ENCODE results near the gene BTBD16.

The BTBD16 gene

DNA sequence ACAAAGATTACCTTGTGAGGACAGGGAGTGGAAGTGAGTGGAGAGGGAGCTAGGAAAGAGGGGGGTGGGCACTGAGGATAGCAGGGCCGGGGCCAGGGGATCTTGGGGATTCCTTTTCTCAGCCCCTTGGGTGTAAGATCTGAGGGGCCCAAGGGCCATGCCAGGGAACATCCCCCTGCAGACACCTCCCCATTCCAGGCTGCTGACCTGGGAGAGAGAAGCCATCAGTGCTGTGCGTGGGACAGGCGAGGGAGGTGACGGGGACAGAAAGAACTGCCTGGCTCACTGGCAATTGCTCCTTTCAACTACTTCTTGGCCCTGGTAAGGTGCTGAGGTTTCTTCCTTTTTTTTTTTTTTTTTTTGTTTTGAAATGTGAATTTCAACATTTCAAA is 12.0 kb upstream of the BTBD16 start:
- DNase-seq (ENCODE audit: low spot score): no peak
- H3K36me3 ChIP-seq (ENCODE audit: low read depth): peaks cover 1% of the 10 kb centered on the region
- TF ChIP-seq, protein P1, sequence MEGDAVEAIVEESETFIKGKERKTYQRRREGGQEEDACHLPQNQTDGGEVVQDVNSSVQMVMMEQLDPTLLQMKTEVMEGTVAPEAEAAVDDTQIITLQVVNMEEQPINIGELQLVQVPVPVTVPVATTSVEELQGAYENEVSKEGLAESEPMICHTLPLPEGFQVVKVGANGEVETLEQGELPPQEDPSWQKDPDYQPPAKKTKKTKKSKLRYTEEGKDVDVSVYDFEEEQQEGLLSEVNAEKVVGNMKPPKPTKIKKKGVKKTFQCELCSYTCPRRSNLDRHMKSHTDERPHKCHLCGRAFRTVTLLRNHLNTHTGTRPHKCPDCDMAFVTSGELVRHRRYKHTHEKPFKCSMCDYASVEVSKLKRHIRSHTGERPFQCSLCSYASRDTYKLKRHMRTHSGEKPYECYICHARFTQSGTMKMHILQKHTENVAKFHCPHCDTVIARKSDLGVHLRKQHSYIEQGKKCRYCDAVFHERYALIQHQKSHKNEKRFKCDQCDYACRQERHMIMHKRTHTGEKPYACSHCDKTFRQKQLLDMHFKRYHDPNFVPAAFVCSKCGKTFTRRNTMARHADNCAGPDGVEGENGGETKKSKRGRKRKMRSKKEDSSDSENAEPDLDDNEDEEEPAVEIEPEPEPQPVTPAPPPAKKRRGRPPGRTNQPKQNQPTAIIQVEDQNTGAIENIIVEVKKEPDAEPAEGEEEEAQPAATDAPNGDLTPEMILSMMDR (IDR thresholded peaks at IDR 0.05; ENCODE audit: poor library complexity, severe bottlenecking): no peak
- no peak overlapping the region for H3K4me3 ChIP-seq (ENCODE audit: severe bottlenecking)
- H3K9me3 ChIP-seq (ENCODE audit: severe bottlenecking): no peaks in the 10 kb centered on the region
- H3K27me3 ChIP-seq (ENCODE audit: insufficient read depth, poor library complexity, severe bottlenecking): no peaks in the 10 kb centered on the region
- ATAC-seq (ENCODE audit: low read depth): no peak
- H3K4me1 ChIP-seq (ENCODE audit: insufficient read depth, poor library complexity, severe bottlenecking): peaks cover 7% of the 10 kb centered on the region
- no peak overlapping the region for H3K27ac ChIP-seq (ENCODE audit: poor library complexity, severe bottlenecking)

GRCh38 chr10:122261584-122261983 is 9.5 kb upstream of the BTBD16 start:
- TF ChIP-seq, protein P1 (IDR thresholded peaks at IDR 0.05; ENCODE audit: poor library complexity, severe bottlenecking): no peak
- Histone ChIP-seq H3K4me1 (ENCODE audit: insufficient read depth, poor library complexity, severe bottlenecking) (peaks cover 14% of the 10 kb centered on the region), H3K27ac (ENCODE audit: poor library complexity, severe bottlenecking) (no peak overlapping the region), H3K4me3 (ENCODE audit: severe bottlenecking) (no peak overlapping the region), H3K27me3 (ENCODE audit: insufficient read depth, poor library complexity, severe bottlenecking) (no peaks in the 10 kb centered on the region), H3K36me3 (ENCODE audit: low read depth) (no peaks in the 10 kb centered on the region), H3K9me3 (ENCODE audit: severe bottlenecking) (no peaks in the 10 kb centered on the region)
- DNase-seq (ENCODE audit: low spot score) (no peak), ATAC-seq (ENCODE audit: low read depth) (no peak)

DNA sequence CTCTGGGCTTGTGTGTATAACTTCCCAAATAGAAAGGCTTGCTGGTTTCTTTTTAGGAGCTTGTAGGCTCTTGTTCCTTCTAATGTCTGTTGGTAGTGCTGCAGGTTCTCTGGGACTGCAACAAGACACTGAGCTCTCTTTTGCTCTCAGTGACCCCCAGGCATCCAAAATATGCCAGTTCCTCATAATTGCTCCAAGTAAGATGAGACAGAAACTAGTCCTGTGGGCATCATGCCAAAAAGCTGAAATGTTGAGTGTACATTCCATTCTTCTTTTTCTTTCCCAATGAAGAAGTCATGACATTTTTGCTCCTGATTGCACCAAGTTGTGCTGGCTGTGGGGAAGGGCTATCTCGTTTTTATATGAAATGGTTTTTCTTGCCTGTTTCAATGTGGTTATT is 7.1 kb upstream of the BTBD16 start:
- TF ChIP-seq, protein P1 (IDR thresholded peaks at IDR 0.05; ENCODE audit: poor library complexity, severe bottlenecking): no peak
- DNase-seq (ENCODE audit: low spot score) (no peak), ATAC-seq (ENCODE audit: low read depth) (peak; percentile 82)
- H3K36me3 ChIP-seq (ENCODE audit: low read depth): no peaks in the 10 kb centered on the region
- H3K4me3 ChIP-seq (ENCODE audit: severe bottlenecking): no peak overlapping the region
- H3K9me3 ChIP-seq (ENCODE audit: severe bottlenecking): no peaks in the 10 kb centered on the region
- no peaks in the 10 kb centered on the region for H3K27me3 ChIP-seq (ENCODE audit: insufficient read depth, poor library complexity, severe bottlenecking)
- H3K4me1 ChIP-seq (ENCODE audit: insufficient read depth, poor library complexity, severe bottlenecking): peaks cover 14% of the 10 kb centered on the region
- peak overlapping the region; percentile 60 for H3K27ac ChIP-seq (ENCODE audit: poor library complexity, severe bottlenecking)

GRCh38 chr10:122264436-122264835 is 6.7 kb upstream of the BTBD16 start:
- Histone ChIP-seq H3K4me1 (ENCODE audit: insufficient read depth, poor library complexity, severe bottlenecking) (peaks cover 14% of the 10 kb centered on the region), H3K4me3 (ENCODE audit: severe bottlenecking) (no peak overlapping the region), H3K36me3 (ENCODE audit: low read depth) (no peaks in the 10 kb centered on the region), H3K27ac (ENCODE audit: poor library complexity, severe bottlenecking) (peak overlapping the region; percentile 60), H3K9me3 (ENCODE audit: severe bottlenecking) (no peaks in the 10 kb centered on the region), H3K27me3 (ENCODE audit: insufficient read depth, poor library complexity, severe bottlenecking) (no peaks in the 10 kb centered on the region)
- no peak for ATAC-seq (ENCODE audit: low read depth)
- TF ChIP-seq, protein P1 (IDR thresholded peaks at IDR 0.05; ENCODE audit: poor library complexity, severe bottlenecking): no peak
- no peak for DNase-seq (ENCODE audit: low spot score)

DNA sequence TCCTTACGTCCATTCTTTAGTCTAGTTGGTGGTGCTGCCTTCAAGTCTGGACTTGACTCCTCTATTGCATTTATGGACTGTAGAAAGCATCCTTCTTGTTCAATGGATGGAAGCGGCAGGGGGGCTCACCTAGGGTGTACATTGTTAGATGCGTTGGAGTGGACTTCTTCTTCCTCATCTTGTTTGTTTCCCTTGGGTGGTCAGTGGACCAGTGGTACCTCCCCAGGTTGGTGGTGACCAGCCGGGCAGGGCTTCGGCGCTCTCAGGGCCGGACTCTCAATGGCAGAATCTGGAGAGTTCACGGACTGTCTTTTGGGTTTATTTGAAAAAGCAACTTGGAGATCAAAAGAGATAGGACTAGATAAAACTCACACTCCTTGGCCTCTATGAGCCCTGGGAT is 6.2 kb upstream of the BTBD16 start:
- Histone ChIP-seq H3K4me1 (ENCODE audit: insufficient read depth, poor library complexity, severe bottlenecking) (peaks cover 14% of the 10 kb centered on the region), H3K27ac (ENCODE audit: poor library complexity, severe bottlenecking) (peak overlapping the region; percentile 60), H3K36me3 (ENCODE audit: low read depth) (no peaks in the 10 kb centered on the region), H3K9me3 (ENCODE audit: severe bottlenecking) (no peaks in the 10 kb centered on the region), H3K4me3 (ENCODE audit: severe bottlenecking) (no peak overlapping the region), H3K27me3 (ENCODE audit: insufficient read depth, poor library complexity, severe bottlenecking) (no peaks in the 10 kb centered on the region)
- no peak for ATAC-seq (ENCODE audit: low read depth)
- TF ChIP-seq, protein P1 (IDR thresholded peaks at IDR 0.05; ENCODE audit: poor library complexity, severe bottlenecking): no peak
- DNase-seq (ENCODE audit: low spot score): no peak
